ENCODE measurements around the gene ATP1A3. TPM values are rescaled to one million over a fixed set of nuclear protein-coding genes. Genes with fewer than 3 reads are reported as not detected.
A peak's percentile ranks its signal among the peaks of the same experiment; 100 is the strongest.
"Not testable (repeated sequence)": the region's sequence is repeated elsewhere in the genome, so short reads cannot be mapped to it uniquely, and the experiment has no call there.

Gene ATP1A3
- total RNA-seq (2014; rRNA removed; shearing (Covaris generic)), result 0.10 and 0.66 TPM in 2 replicates

GRCh38 chr19:41993612-41994483 lies at the start of gene ATP1A3:
Gene ATP1A3, minus strand, starts transcription at chr19:41994230. Its CDS starts 154 bp downstream, at chr19:41994076.
- peak; percentile 61 for DNase-seq (ENCODE audit: low spot score)

GRCh38 chr19:42042455-42043170 lies 48.6 kb upstream of the ATP1A3 start:
- no peak for DNase-seq (ENCODE audit: low spot score)

GRCh38 chr19:42040491-42040890 lies 46.5 kb upstream of the ATP1A3 start:
- DNase-seq (ENCODE audit: low spot score), result not testable (repeated sequence)

- DNase-seq (ENCODE audit: low spot score), result no peak
These were observed 46.0 kb upstream of the ATP1A3 start for GRCh38 chr19:42040031-42040430.

GRCh38 chr19:42038666-42039065 lies 44.6 kb upstream of the ATP1A3 start:
- no peak for DNase-seq (ENCODE audit: low spot score)

GRCh38 chr19:42037649-42038048 lies 43.6 kb upstream of the ATP1A3 start:
- DNase-seq (ENCODE audit: low spot score), result no peak

GRCh38 chr19:42034640-42035391 lies 40.8 kb upstream of the ATP1A3 start:
- peak; percentile 83 for DNase-seq (ENCODE audit: low spot score)

- DNase-seq (ENCODE audit: low spot score), result no peak
These were observed 39.4 kb upstream of the ATP1A3 start for GRCh38 chr19:42033413-42033812.

GRCh38 chr19:42032431-42032830 lies 38.4 kb upstream of the ATP1A3 start:
- peak; percentile 93 for DNase-seq (ENCODE audit: low spot score)

GRCh38 chr19:42030645-42031440 lies 36.8 kb upstream of the ATP1A3 start:
- DNase-seq (ENCODE audit: low spot score), result no peak

- peak; percentile 39 for DNase-seq (ENCODE audit: low spot score)
These were observed 34.5 kb upstream of the ATP1A3 start for GRCh38 chr19:42028304-42029216.

GRCh38 chr19:42024622-42025111 lies 30.6 kb upstream of the ATP1A3 start:
- DNase-seq (ENCODE audit: low spot score), result no peak

- no peak for DNase-seq (ENCODE audit: low spot score)
These were observed 29.9 kb upstream of the ATP1A3 start for GRCh38 chr19:42023943-42024260.

GRCh38 chr19:42023121-42023942 lies 29.3 kb upstream of the ATP1A3 start:
- DNase-seq (ENCODE audit: low spot score), result peak; percentile 76

- DNase-seq (ENCODE audit: low spot score), result no peak
These were observed 28.6 kb upstream of the ATP1A3 start for GRCh38 chr19:42022616-42023015.

GRCh38 chr19:42021185-42021584 lies 27.2 kb upstream of the ATP1A3 start:
- DNase-seq (ENCODE audit: low spot score), result no peak

GRCh38 chr19:42018503-42019193 lies 24.6 kb upstream of the ATP1A3 start:
- DNase-seq (ENCODE audit: low spot score), result no peak

- DNase-seq (ENCODE audit: low spot score), result no peak
These were observed 23.0 kb upstream of the ATP1A3 start for GRCh38 chr19:42017040-42017439.

All from HT-29 (cell line).